Mesodermal cell (in vitro differentiated cells): ENCODE measurements around the gene NEDD9.

Experiments used
- H3K27ac ChIP-seq: 2 replicates; pipeline ENCODE4 v1.7.0; 2013; ENCODE audit warnings: mild to moderate bottlenecking, low read depth, low read length, moderate library complexity; ENCODE audit not compliant: severe bottlenecking
- H3K36me3 ChIP-seq: 2 replicates; pipeline ENCODE4 v1.7.1; 2013; ENCODE audit warnings: mild to moderate bottlenecking, low read length, moderate library complexity; ENCODE audit not compliant: control insufficient read depth, insufficient read depth
- H3K4me1 ChIP-seq: one replicate; pipeline ENCODE4 v1.7.1; 2013; ENCODE audit warnings: mild to moderate bottlenecking, low read length; ENCODE audit not compliant: insufficient read depth, control insufficient read depth, poor library complexity, severe bottlenecking
- H3K4me3 ChIP-seq: 2 replicates; pipeline ENCODE4 v1.7.0; 2013; ENCODE audit warnings: low read length, control low read depth, mild to moderate bottlenecking; ENCODE audit not compliant: insufficient read depth, poor library complexity, severe bottlenecking; ENCODE audit errors: extremely low read depth
- H3K9me3 ChIP-seq: 2 replicates; pipeline ENCODE4 v1.7.1; 2013; ENCODE audit warnings: mild to moderate bottlenecking, low read length, moderate library complexity; ENCODE audit not compliant: control insufficient read depth
- WGBS, 2 experiments: methylation state at CpG; one replicate each; pipeline ENCODE4 v1.1.5; 2013; ENCODE audit warnings: missing lambda C conversion rate in 2 of 2; ENCODE audit not compliant: insufficient coverage in 2 of 2; 5-methylcytosine and 5-hydroxymethylcytosine counted together

NEDD9 gene

DNA sequence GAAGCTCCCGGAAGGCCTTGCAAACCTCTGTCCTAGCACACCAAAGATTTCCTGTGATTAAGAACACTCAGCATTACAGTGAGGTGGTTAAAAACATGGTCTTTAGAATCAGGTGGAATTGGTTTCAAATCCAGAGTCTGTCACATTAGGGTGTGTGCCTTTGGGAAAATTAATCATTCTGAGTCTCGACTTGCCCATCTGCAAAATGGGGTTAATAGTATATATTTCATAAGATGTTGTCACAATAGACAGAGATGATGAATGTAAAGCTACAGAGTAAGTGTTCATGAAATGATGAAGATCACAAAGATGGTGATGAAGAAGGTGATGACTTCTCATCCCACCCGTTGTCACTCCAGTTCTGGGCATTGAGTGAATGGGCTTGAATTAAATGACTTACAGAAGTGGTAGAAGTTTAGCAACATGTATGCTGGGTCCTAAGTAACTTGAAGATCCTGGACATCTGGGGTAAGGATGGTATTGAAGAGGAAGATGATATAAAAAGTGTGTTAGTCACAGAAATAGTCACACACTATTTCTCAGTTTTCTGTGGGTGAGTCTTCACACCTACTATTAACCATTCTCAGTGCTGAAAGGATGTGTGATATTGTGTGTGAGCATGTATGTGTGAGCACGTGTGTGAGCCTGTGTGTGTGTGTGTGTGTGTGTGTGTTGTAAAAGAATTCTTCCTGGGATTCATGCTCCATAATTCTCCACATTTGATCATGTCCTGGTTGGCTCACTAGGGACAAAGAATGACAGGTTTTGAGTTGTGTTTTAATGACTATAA is 28.0 kb upstream of the NEDD9 start:
- WGBS, 2 experiments = 100% methylated on average over 1 to 2 of the region's 4 CpGs
- peaks cover 5% of the 10 kb centered on the region for H3K4me1 ChIP-seq
- no peaks in the 10 kb centered on the region for H3K36me3 ChIP-seq
- no peak overlapping the region for H3K27ac ChIP-seq
- H3K9me3 ChIP-seq = no peaks in the 10 kb centered on the region
- H3K4me3 ChIP-seq = no peak overlapping the region

DNA sequence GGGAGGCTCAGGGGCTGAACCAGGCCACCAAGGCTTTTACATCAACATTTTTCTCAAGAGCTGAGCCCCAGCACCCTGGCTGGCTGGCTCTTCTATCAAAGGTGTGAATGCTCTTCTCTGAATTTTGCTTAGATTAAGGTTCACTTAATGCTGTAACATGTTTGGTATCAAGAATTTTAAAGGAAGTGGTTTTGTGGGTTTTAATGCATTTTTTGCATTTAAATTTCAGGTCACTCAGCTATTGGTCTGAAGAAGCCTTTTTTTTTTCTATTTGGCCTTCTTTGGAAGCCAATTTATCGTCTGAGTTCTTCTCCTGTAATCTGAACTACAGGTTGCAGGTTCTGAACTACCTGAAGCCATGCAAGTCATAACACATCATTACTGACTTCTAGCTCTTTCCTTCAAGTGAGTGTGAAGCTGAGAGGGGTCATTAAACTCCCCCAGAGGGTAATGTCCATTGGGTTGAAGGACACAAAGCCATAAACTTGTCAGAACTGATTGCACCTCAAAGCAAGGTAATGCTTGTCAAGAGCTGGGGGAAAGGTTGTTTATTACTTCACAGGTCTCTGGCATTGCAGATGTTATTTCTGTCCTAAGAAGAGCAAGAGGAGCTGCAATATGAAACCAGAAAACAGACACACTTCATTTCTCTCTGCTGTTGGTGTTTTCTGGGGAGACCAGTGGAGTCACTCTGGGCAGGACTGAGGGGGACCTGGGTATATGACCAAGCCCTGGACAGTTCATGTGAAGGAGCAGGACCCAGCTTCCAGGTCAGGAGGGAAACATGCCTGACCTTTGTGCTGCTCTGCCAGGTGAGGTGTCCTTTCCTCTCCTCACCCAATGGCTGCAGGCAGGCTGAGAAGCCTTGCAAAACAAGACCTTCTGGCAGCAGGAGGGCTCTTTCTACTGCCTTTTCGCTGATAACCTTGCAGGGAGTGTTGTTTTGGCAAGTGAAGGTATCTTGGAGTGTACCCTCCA is 26.1 kb upstream of the NEDD9 start:
- Histone ChIP-seq H3K4me1 (peaks cover 5% of the 10 kb centered on the region), H3K27ac (no peak overlapping the region), H3K9me3 (no peaks in the 10 kb centered on the region), H3K36me3 (no peaks in the 10 kb centered on the region), H3K4me3 (no peak overlapping the region)
- WGBS, 2 experiments = 100% methylated on average over 1 of the region's 2 CpGs

DNA sequence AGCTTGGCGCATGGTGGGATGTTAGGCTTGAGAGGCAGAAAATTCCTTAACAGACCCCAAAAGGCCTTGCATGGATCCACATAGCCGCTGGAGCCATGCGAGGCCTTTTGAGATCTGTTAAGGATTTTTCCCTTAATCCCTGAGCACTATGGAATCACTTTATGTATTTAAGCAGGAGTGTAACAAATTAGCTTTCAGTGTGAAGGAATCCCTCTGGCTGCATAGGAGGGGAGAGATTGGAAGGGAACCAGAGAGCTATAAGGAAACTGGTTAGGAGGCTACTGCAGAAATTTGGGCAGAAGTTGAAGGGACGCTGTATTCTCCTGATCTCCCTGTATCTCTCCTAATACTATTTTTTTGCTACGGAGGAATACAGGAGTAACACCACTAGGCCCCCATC is 23.1 kb upstream of the NEDD9 start:
- H3K4me3 ChIP-seq = no peak overlapping the region
- H3K27ac ChIP-seq = no peak overlapping the region
- no peaks in the 10 kb centered on the region for H3K36me3 ChIP-seq
- peaks cover 20% of the 10 kb centered on the region for H3K4me1 ChIP-seq
- 95 to 100% methylated on average over 1 to 4 of the region's 5 CpGs for WGBS, 2 experiments
- H3K9me3 ChIP-seq = no peaks in the 10 kb centered on the region

DNA sequence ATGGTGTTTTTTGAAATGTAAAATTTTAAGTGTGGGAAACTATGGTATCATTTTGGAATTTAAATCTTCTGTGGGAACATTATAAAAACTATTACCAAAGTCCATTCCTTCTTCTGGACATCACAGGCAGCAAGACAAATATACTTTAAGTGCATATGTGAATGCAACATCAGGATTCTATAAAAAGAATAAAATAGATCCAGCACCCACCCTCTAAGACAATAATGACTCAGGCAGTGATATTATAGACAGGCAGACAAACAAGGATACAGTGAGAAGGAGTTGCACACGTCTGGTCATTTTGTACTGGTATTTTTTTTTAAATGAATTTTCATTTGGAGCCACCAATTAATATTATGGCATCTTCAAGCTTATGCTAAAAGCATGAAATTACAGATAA is 21.1 kb upstream of the NEDD9 start:
- H3K4me3 ChIP-seq = no peak overlapping the region
- 71% methylated on average over 1 of the region's 1 CpG; no CpG with 5 or more reads in 1 of the 2 experiments for WGBS, 2 experiments

DNA sequence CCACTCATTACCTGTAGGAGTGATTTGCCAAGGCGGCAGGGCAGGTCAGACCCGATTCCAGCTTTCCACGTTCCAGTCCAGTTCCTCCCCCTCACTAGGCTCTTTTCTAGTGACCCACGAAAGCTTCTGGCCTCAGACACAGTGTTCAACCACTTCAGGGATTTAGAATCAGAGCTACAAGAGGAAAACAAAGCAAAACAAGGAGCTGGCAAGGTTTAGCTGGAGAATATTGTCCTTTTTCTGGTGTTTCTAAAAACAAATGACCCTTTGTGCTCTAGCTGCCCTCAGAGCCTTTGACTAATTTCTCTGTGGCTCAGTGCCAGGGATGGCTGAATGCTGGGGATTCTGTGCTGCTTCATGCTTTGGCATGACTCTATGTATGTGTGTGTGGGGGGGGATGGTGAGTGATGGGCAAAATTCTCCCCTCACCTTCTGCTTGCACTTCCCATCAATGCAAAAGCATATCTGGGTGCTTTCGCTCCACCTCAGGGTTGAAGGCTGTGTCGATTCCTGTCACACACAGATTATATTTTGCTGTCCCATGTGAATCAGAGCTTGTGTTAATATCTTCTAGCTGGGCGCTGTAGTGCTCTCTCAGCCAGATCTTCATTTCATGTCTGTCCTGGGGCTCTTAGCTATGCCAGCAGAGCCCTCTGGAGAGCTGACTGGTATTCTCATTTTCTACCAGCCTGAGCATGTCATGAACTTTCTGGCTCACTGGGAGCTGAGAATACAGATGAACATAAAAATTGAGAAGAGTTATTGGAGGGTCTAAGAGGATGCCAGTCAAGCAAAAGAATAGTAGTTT is 19.3 kb upstream of the NEDD9 start:
- H3K4me1 ChIP-seq = peaks cover 20% of the 10 kb centered on the region
- no peaks in the 10 kb centered on the region for H3K36me3 ChIP-seq
- no peak overlapping the region for H3K4me3 ChIP-seq
- no peaks in the 10 kb centered on the region for H3K9me3 ChIP-seq
- H3K27ac ChIP-seq = peak overlapping the region; percentile 49
- WGBS, 2 experiments = 90 to 96% methylated on average over 5 to 7 of the region's 7 CpGs

More for the DNA sequence above, 21.1 kb upstream of the NEDD9 start:
- Histone ChIP-seq H3K27ac (no peak overlapping the region), H3K36me3 (no peaks in the 10 kb centered on the region), H3K9me3 (no peaks in the 10 kb centered on the region), H3K4me1 (peaks cover 20% of the 10 kb centered on the region)

DNA sequence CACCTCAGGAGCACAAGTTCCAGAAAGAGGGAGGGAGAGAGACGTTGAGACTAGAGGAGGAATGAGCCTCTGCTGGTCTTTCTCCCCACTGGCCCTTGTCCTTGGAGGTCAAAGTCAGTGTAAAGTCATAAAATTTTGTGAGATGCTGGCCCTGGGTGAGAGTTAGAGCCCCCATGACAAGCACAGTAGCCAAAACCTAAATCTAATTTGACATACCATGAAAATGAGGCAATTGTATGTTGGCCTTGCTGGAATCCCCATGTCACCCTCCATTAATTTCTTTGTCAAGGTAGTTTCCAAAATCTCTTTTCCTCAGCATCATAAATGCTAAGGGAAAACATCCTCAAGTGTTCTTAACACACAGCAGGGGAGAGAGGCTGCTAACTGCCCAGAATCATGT is 17.6 kb upstream of the NEDD9 start:
- H3K4me3 ChIP-seq = no peak overlapping the region
- H3K9me3 ChIP-seq = no peaks in the 10 kb centered on the region
- H3K27ac ChIP-seq = no peak overlapping the region
- peaks cover 20% of the 10 kb centered on the region for H3K4me1 ChIP-seq
- 67 to 100% methylated on average over 1 of the region's 1 CpG for WGBS, 2 experiments
- no peaks in the 10 kb centered on the region for H3K36me3 ChIP-seq

DNA sequence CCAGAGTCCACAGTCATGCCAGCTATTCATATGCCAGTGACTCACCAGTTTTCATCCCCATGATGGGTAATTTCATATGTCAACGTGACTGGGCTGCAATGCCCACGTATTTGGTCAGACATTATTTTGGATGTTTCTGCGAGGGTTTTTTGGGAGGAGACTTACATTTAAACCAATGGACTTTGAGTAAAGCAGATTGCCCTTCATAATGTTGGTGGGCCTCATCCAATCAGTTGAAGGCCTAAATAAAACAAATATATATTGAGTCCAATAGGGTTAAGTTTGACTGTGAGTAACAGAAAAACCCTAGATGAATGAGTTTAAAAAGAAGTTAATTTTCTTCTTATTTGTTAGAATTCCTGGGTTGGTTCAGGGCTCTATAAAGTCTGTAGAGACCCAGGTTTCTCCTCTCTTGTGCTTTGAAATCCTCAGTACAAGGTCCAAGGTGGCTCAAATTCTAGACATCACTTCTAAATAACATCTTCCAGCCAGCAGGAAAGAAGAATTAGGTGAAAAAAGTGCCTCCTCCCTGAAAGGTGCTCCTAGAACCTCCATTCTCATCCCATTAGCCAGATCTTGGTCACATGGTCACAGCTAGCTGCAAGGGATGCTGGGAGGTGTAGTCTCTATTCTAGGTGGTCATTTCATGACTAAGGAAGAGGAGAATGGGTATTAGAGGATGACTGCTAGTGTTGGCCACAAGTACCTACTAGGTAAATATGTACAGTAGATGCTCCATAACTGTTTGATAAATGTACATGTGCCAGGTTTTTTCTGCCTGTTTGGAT is 16.7 kb upstream of the NEDD9 start:
- no peaks in the 10 kb centered on the region for H3K9me3 ChIP-seq
- no peak overlapping the region for H3K4me3 ChIP-seq
- WGBS, 2 experiments = 83 to 90% methylated on average over 2 of the region's 3 CpGs
- no peaks in the 10 kb centered on the region for H3K36me3 ChIP-seq
- H3K4me1 ChIP-seq = peaks cover 20% of the 10 kb centered on the region
- H3K27ac ChIP-seq = no peak overlapping the region

DNA sequence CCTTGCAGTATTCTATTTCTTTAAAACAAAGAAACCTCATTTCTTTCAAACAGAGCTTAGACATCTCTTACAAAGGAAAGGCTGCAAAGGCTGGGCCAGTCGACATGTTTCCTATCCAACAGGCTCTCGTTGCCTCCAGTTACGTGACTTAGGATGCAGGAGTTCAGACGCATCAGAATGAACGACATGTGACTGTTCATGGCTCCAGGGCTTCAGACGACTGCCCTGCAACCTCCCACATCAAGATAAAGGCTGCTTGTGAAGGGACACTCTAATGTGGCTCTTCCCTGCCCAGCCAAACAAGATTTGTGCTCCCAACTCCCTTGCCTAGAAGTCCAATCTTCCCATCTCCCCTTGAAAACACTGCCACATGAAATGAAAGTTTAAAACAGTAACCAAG is 14.3 kb upstream of the NEDD9 start:
- peaks cover 14% of the 10 kb centered on the region for H3K4me1 ChIP-seq
- no peaks in the 10 kb centered on the region for H3K9me3 ChIP-seq
- no peak overlapping the region for H3K4me3 ChIP-seq
- H3K27ac ChIP-seq = no peak overlapping the region
- WGBS, 2 experiments = 90 to 94% methylated on average over 5 to 6 of the region's 6 CpGs
- H3K36me3 ChIP-seq = no peaks in the 10 kb centered on the region

DNA sequence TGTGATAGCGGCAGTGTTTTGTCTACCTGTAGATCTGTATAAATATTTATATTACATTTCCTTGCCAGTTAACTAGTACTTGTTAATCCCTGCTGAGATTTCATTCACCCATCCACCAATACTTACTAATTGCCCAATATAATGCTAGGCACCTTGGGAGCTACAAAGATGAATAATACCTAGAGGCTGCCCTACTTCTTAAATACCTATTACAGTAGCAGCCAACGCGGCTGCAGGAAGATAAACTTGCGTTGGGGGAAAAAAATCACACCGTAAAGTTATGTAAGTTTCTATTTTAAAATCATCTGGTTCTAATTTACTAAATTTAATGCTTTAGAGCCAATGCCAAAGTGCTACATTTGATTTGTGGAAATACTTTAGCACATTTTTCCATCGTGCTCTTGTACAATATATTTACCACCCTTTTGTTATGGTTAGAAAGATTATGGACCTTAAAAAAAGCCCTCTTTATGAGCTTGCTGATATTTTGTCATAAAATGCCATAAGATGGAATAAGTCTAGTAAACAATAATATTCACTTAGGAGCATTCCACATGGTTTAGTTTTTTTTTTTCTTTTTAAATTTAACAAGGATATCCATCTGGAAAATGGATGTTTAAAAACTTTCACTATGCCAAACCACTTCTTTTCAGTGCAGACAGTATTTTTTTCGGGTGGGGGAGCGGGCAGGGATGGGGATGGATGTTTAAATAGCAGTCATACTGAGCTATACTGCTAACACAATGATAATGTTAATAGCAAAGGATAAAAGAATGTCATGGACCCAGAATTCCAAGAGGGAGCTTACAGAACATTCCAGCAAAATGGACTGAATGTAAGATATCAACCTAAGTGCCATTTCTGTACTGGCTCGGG is 13.2 kb upstream of the NEDD9 start:
- 100% methylated on average over 1 of the region's 9 CpGs for WGBS, 2 experiments
- H3K4me1 ChIP-seq = peaks cover 5% of the 10 kb centered on the region
- no peak overlapping the region for H3K27ac ChIP-seq
- no peaks in the 10 kb centered on the region for H3K36me3 ChIP-seq
- H3K4me3 ChIP-seq = no peak overlapping the region
- H3K9me3 ChIP-seq = no peaks in the 10 kb centered on the region
